Endothelial cell of umbilical vein (primary cell): ENCODE results near the gene SRRM5. TPM values are rescaled to one million over a fixed set of nuclear protein-coding genes. Genes with fewer than 3 reads are reported as not detected.

Source experiments
- BruUV-seq: library from RNA; stranded (reverse); fragments of 400-500 nt; replicated peaks from 2 replicates; lab custom pipeline; 2021; lab: Mats Ljungman, UMichigan
- CTCF ChIA-PET: fragments of 300-600, 350-600 bp; sonication (Branson Sonifier 250); formaldehyde crosslinking; loops from one replicate; lab custom pipeline; 2021; ENCODE audit warnings: antibody characterized with exemption, inconsistent platforms; lab: Charles Lee
- POLR2A ChIA-PET: fragments of 300-600, 350-600 bp; sonication (Branson Sonifier 250); formaldehyde crosslinking; loops from one replicate; lab custom pipeline; 2021; ENCODE audit warnings: antibody characterized with exemption, inconsistent platforms; lab: Charles Lee
- DNase-seq: peaks from one replicate; pipeline ENCODE4 v3.0.0-alpha.2; 2011; ENCODE audit warnings: low read depth, low spot score
- FAIRE-seq: peaks from 2 replicates; lab custom pipeline; 2011; peaks lifted over from hg19 to GRCh38; lab: Jason Lieb, UNC
- H2AFZ ChIP-seq: 2 replicates; pipeline ENCODE4 v1.6.0; 2012; ENCODE audit warnings: low read depth, low read length, control low read depth, inconsistent platforms
- H3K27ac ChIP-seq: 2 replicates; pipeline ENCODE4 v1.5.1; 2011; ENCODE audit warnings: low read depth, mild to moderate bottlenecking, control low read depth, low read length, moderate library complexity; ENCODE audit not compliant: insufficient read depth
- H3K27me3 ChIP-seq, 2 experiments: 2 replicates each; pipeline versions ENCODE4 v1.6.0 to v1.6.1; 2011; ENCODE audit warnings: low read length in 2 of 2, mixed read lengths in 1 of 2; ENCODE audit not compliant: control insufficient read depth in 2 of 2, insufficient read depth in 2 of 2
- H3K36me3 ChIP-seq, 2 experiments: 2 replicates in 1 of 2; 3 replicates in 1 of 2; pipeline ENCODE4 v1.5.1; 2011; ENCODE audit warnings: low read length in 2 of 2, mild to moderate bottlenecking in 1 of 2, moderate library complexity in 1 of 2; ENCODE audit not compliant: control insufficient read depth in 2 of 2, insufficient read depth in 2 of 2; ENCODE audit errors: extremely low read depth in 1 of 2
- H3K4me1 ChIP-seq: 3 replicates; pipeline ENCODE4 v1.5.1; 2011; ENCODE audit warnings: mild to moderate bottlenecking, low read length; ENCODE audit not compliant: control insufficient read depth, insufficient read depth; ENCODE audit errors: extremely low read depth
- H3K4me2 ChIP-seq: 2 replicates; pipeline ENCODE4 v1.6.1; 2011; ENCODE audit warnings: low read length, control low read depth, mixed read lengths; ENCODE audit not compliant: insufficient read depth
- H3K4me3 ChIP-seq, 3 experiments: fragments of 200-600 bp in 1 of 3; sonication (generic), shearing (Covaris generic) in 1 of 3; replicated peaks in 1 of 3; 2 replicates each; pipeline ENCODE4 v1.5.1; 2011 to 2016; ENCODE audit warnings: control low read depth in 3 of 3, low read length in 3 of 3, mild to moderate bottlenecking in 2 of 3, inconsistent platforms in 1 of 3, low read depth in 1 of 3, moderate library complexity in 1 of 3; ENCODE audit not compliant: insufficient read depth in 1 of 3
- H3K79me2 ChIP-seq: 2 replicates; pipeline ENCODE4 v1.6.0; 2012; ENCODE audit warnings: low read length, inconsistent platforms; ENCODE audit not compliant: control insufficient read depth, insufficient read depth
- H3K9ac ChIP-seq: replicated peaks from 2 replicates; pipeline ENCODE3; 2011; ENCODE audit warnings: low read length, control low read depth; ENCODE audit not compliant: insufficient read depth; ENCODE audit errors: extremely low read depth
- H3K9me1 ChIP-seq: replicated peaks from 3 replicates; pipeline ENCODE4 v1.6.0; 2011; ENCODE audit warnings: mild to moderate bottlenecking, low read length; ENCODE audit not compliant: control insufficient read depth, insufficient read depth; ENCODE audit errors: extremely low read depth
- H3K9me3 ChIP-seq: replicated peaks from 2 replicates; pipeline ENCODE4 v1.5.1; 2012; ENCODE audit warnings: low read length, inconsistent platforms; ENCODE audit not compliant: control insufficient read depth, insufficient read depth
- H4K20me1 ChIP-seq: replicated peaks from 2 replicates; pipeline ENCODE3; 2011; ENCODE audit warnings: mild to moderate bottlenecking, low read length; ENCODE audit not compliant: control insufficient read depth, insufficient read depth; ENCODE audit errors: extremely low read depth
- CTCF ChIP-seq, 2 donors: IDR thresholded peaks; 1 replicate in 1 of 2; 2 replicates in 1 of 2; pipeline ENCODE4 v1.5.1; 2011; ENCODE audit warnings: low read length in 2 of 2, mild to moderate bottlenecking in 2 of 2, moderate library complexity in 2 of 2, control low read depth in 1 of 2, inconsistent platforms in 1 of 2, low read depth in 1 of 2; ENCODE audit not compliant: insufficient read depth in 1 of 2; ENCODE audit errors: extremely low read depth in 1 of 2
- EZH2 ChIP-seq: IDR thresholded peaks from 2 replicates; pipeline ENCODE4 v1.6.1; 2012; ENCODE audit warnings: borderline replicate concordance, low read depth, mild to moderate bottlenecking, moderate library complexity, low read length, inconsistent platforms; ENCODE audit not compliant: severe bottlenecking
- FOS ChIP-seq: IDR thresholded peaks from 2 replicates; pipeline ENCODE4 v1.6.1; 2011; ENCODE audit warnings: mild to moderate bottlenecking, low read length, moderate library complexity, borderline replicate concordance; ENCODE audit not compliant: insufficient read depth
- GATA2 ChIP-seq: IDR thresholded peaks from 2 replicates; pipeline ENCODE4 v1.7.0; 2011; ENCODE audit warnings: low read depth, mild to moderate bottlenecking, moderate library complexity, mixed read lengths, low read length; ENCODE audit not compliant: insufficient read length, insufficient read depth
- JUN ChIP-seq: IDR thresholded peaks from 2 replicates; pipeline ENCODE4 v1.6.1; 2011; ENCODE audit warnings: borderline replicate concordance, low read depth; ENCODE audit not compliant: insufficient read length, insufficient read depth
- MAX ChIP-seq: IDR thresholded peaks from 2 replicates; pipeline ENCODE4 v1.6.1; 2011; ENCODE audit not compliant: insufficient read depth, insufficient read length
- MYC ChIP-seq: IDR thresholded peaks from one replicate; pipeline ENCODE4 v1.6.1; 2011; ENCODE audit warnings: mild to moderate bottlenecking, low read depth, low read length
- POLR2A ChIP-seq: IDR thresholded peaks from 2 replicates; pipeline ENCODE4 v1.6.1; 2012; ENCODE audit warnings: low read depth, mild to moderate bottlenecking, control low read depth, low read length
- POLR2AphosphoS5 ChIP-seq: IDR thresholded peaks from 2 replicates; pipeline ENCODE4 v1.6.1; 2012; ENCODE audit warnings: low read depth, mild to moderate bottlenecking, control low read depth, low read length, moderate library complexity; ENCODE audit not compliant: insufficient read depth
- dilution Hi-C: fragments of 300-500 bp; cut with MboI; formaldehyde crosslinking; loops from one replicate; pipeline ENCODE4 v1.15.0; 2019; ENCODE audit warnings: low sequenced_read_pairs; ENCODE audit not compliant: extremely low pct_ligation_motif_present
- intact Hi-C: fragments of 100-400 bp; cut with micrococcal nuclease; formaldehyde crosslinking; loops from one replicate; pipeline ENCODE4 v1.10.0; 2022
- polyA plus RNA-seq, 4 experiments: library from polyadenylated mRNA; depleted of rRNA in 3 of 4; stranded (reverse) in 3 of 4; unstranded in 1 of 4; fragments of >200 nt; gene quantifications; 2 replicates each; pipeline versions ENCODE4 v1.2.1 to v1.2.3, GENCODE V29; 2011 to 2012; ENCODE audit warnings: missing spikeins in 1 of 4
- total RNA-seq: library from RNA; stranded (reverse); gene quantifications from 2 replicates; pipeline ENCODE4 v1.2.3, GENCODE V29; 2021

Gene SRRM5
- total and polyA plus RNA-seq, 2 donors (not counting 3 experiments of a cell fraction or from before 2014, with no cell fraction given): 0.17 to 0.27 TPM

GRCh38 chr19:43622956-43623355 lies 11.1 kb downstream of the SRRM5 start:
- no peak for DNase-seq
- H3K79me2 ChIP-seq: peaks cover 7% of the 10 kb centered on the region
- ChIA-PET POLR2A (no interaction called here), CTCF (interaction anchor here (0.8 kb wide), 1 partner anchor 28 kb away, joined by 3 read pairs; no protein-coding TSS in a partner anchor)
- no TSS peak for BruUV-seq
- H3K27me3 ChIP-seq: no peaks in the 10 kb centered on the region
- no peak overlapping the region for H3K4me2 ChIP-seq
- peaks cover 12% of the 10 kb centered on the region for H3K4me1 ChIP-seq
- TF ChIP-seq POLR2A: no peak
- no peak for TF ChIP-seq EZH2
- TF ChIP-seq MAX: no peak
- TF ChIP-seq GATA2: no peak
- TF ChIP-seq CTCF (IDR thresholded peaks at IDR 0.05; ENCODE audit: extremely low read depth in 1 of 2, insufficient read depth in 1 of 2, low read depth in 1 of 2, low read length in 2 of 2): no peak
- TF ChIP-seq FOS: no peak
- TF ChIP-seq JUN: no peak
- no peak for TF ChIP-seq MYC
- no peak for TF ChIP-seq POLR2AphosphoS5
- no peak for FAIRE-seq
- no peaks in the 10 kb centered on the region for H3K9me1 ChIP-seq
- H3K9ac ChIP-seq: no peak overlapping the region
- H4K20me1 ChIP-seq: no peaks in the 10 kb centered on the region
- dilution Hi-C loops: no loop called here
- H3K36me3 ChIP-seq: no peaks in the 10 kb centered on the region
- no peak overlapping the region for H2AFZ ChIP-seq
- intact Hi-C loops: no loop called here
- H3K27ac ChIP-seq: no peak overlapping the region
- H3K4me3 ChIP-seq: no peak overlapping the region
- H3K9me3 ChIP-seq: no peaks in the 10 kb centered on the region
